Liver (tissue), 9 donors: Measurements from ENCODE around the gene BMP7. TPM values are rescaled to one million over a fixed set of nuclear protein-coding genes. Genes with fewer than 3 reads are reported as not detected.

Source experiments
- DNase-seq: peaks from one replicate; pipeline ENCODE4 v3.0.0-alpha.2; 2017; ENCODE audit warnings: low spot score
- H3K27ac ChIP-seq, 2 donors: one replicate each; pipeline ENCODE4 v1.7.0; 2013; ENCODE audit warnings: inconsistent platforms in 2 of 2, low read length in 2 of 2, control low read depth in 1 of 2, low read depth in 1 of 2, mild to moderate bottlenecking in 1 of 2
- H3K27me3 ChIP-seq, 4 donors: one replicate each; pipeline versions ENCODE4 v1.6.1 to v1.7.0; 2013; ENCODE audit warnings: low read length in 3 of 4, inconsistent platforms in 1 of 4, mild to moderate bottlenecking in 1 of 4, moderate library complexity in 1 of 4; ENCODE audit not compliant: control insufficient read depth in 4 of 4, insufficient read depth in 4 of 4
- H3K36me3 ChIP-seq, 4 donors: one replicate each; pipeline versions ENCODE4 v1.6.1 to v1.7.0; 2013; ENCODE audit warnings: low read length in 3 of 4, mild to moderate bottlenecking in 3 of 4, low read depth in 1 of 4, moderate library complexity in 1 of 4; ENCODE audit not compliant: control insufficient read depth in 4 of 4, insufficient read depth in 3 of 4
- H3K4me1 ChIP-seq, 4 donors: one replicate each; pipeline versions ENCODE4 v1.6.1 to v1.7.0; 2013; ENCODE audit warnings: low read length in 3 of 4, mild to moderate bottlenecking in 3 of 4, moderate library complexity in 1 of 4; ENCODE audit not compliant: control insufficient read depth in 4 of 4, insufficient read depth in 4 of 4
- H3K4me3 ChIP-seq, 3 donors: one replicate each; pipeline versions ENCODE4 v1.6.1 to v1.7.0; 2013; ENCODE audit warnings: low read length in 3 of 3, control low read depth in 1 of 3, low read depth in 1 of 3, mild to moderate bottlenecking in 1 of 3
- H3K9ac ChIP-seq, 2 donors: one replicate each; pipeline ENCODE4 v1.7.0; 2013; ENCODE audit warnings: low read length in 2 of 2, mild to moderate bottlenecking in 2 of 2, moderate library complexity in 2 of 2, control low read depth in 1 of 2, low read depth in 1 of 2
- H3K9me3 ChIP-seq, 4 donors: one replicate each; pipeline versions ENCODE4 v1.6.1 to v1.7.0; 2013; ENCODE audit warnings: low read length in 3 of 4; ENCODE audit not compliant: control insufficient read depth in 4 of 4
- EGR1 ChIP-seq, 2 donors: IDR thresholded peaks; 2 replicates each; pipeline ENCODE4 v1.6.1; 2016 to 2018; ENCODE audit warnings: antibody characterized with exemption in 2 of 2, low read depth in 2 of 2
- GABPA ChIP-seq, 2 donors: IDR thresholded peaks in 1 of 2; conservative IDR thresholded peaks in 1 of 2; 2 replicates each; pipeline ENCODE4 v1.6.1; 2016; ENCODE audit warnings: antibody characterized with exemption in 2 of 2, mild to moderate bottlenecking in 1 of 2, moderate library complexity in 1 of 2
- HNF4A ChIP-seq, 2 donors: conservative IDR thresholded peaks; 2 replicates each; pipeline ENCODE4 v1.6.1; 2016; ENCODE audit warnings: antibody characterized with exemption in 2 of 2, mild to moderate bottlenecking in 2 of 2
- JUND ChIP-seq, 2 donors: IDR thresholded peaks; 2 replicates each; pipeline ENCODE4 v1.6.1; 2016; ENCODE audit warnings: antibody characterized with exemption in 2 of 2
- NR2F2 ChIP-seq: IDR thresholded peaks from 2 replicates; pipeline ENCODE4 v1.6.1; 2016; ENCODE audit warnings: antibody characterized with exemption
- RXRA ChIP-seq, 2 donors: IDR thresholded peaks; 2 replicates each; pipeline ENCODE4 v1.6.1; 2017 to 2018; ENCODE audit warnings: antibody characterized with exemption in 2 of 2, mild to moderate bottlenecking in 1 of 2
- SP1 ChIP-seq: IDR thresholded peaks from 2 replicates; pipeline ENCODE4 v1.6.1; 2018; ENCODE audit warnings: antibody characterized with exemption, mild to moderate bottlenecking
- TAF1 ChIP-seq: conservative IDR thresholded peaks from 2 replicates; pipeline ENCODE4 v1.6.1; 2016; ENCODE audit warnings: antibody characterized with exemption, mild to moderate bottlenecking
- YY1 ChIP-seq: IDR thresholded peaks from 2 replicates; pipeline ENCODE4 v1.6.1; 2016; ENCODE audit warnings: antibody characterized with exemption, mild to moderate bottlenecking
- WGBS: extraction: QIAGEN DNeasy Blood & Tissue Kit; methylation state at CpG from one replicate; pipeline ENCODE4 v1.1.7; 2013; 5-methylcytosine and 5-hydroxymethylcytosine counted together
- polyA plus RNA-seq, 2 donors: library from polyadenylated mRNA; stranded (reverse) in 1 of 2; unstranded in 1 of 2; fragments of 200-250 nt in 1 of 2; fragments of >200 nt in 1 of 2; fragmentation: Nextera tagmentation in 1 of 2; extraction: Ambion mirVana in 1 of 2; gene quantifications; one replicate each; pipeline versions ENCODE4 v1.2.1 to v1.2.3, GENCODE V29; 2013 to 2015
- total RNA-seq, 2 donors: library from RNA; depleted of rRNA; stranded (reverse); fragments of >200 nt; gene quantifications; one replicate each; pipeline ENCODE4 v1.2.3, GENCODE V29; 2014
- TF ChIP-seq, protein P1 (sequence below): fragments of 150-350 bp; IDR thresholded peaks from 2 replicates; pipeline ENCODE4 v1.5.1; 2017; ENCODE audit warnings: improper control_type of control experiment, low read depth, low read length; ENCODE audit not compliant: missing input control
- TF ChIP-seq, protein P2 (sequence below): IDR thresholded peaks from 2 replicates; pipeline ENCODE4 v1.6.1; 2016; ENCODE audit warnings: antibody characterized with exemption
- donor health status: healthy.
- donor health status: healthy.
- donor health status: healthy.
- donor health status: healthy.
- donor health status: healthy.

Gene BMP7
- total and polyA plus RNA-seq, 4 donors, result not detected

DNA sequence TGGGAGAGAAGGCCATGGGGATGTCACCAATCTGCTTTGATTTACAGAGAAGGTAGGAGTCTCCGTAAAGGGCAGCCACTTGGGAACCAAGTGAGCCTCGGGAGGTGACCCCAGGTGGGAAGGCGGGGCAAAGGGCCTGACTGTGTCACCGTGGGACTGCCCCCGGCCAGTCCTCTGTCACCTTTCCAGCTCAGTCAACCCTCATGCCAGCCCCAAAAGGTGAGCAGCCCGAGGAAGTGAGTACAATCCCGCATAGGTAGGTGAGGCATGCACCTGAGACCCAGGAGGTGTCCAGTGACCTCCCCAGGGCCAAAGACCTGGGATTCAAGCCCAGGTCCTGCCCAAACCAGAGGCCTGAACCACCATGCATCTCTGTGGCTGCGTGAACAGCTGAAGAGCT lies 36.2 kb downstream of the BMP7 start (continued):
- TF ChIP-seq, protein P1, sequence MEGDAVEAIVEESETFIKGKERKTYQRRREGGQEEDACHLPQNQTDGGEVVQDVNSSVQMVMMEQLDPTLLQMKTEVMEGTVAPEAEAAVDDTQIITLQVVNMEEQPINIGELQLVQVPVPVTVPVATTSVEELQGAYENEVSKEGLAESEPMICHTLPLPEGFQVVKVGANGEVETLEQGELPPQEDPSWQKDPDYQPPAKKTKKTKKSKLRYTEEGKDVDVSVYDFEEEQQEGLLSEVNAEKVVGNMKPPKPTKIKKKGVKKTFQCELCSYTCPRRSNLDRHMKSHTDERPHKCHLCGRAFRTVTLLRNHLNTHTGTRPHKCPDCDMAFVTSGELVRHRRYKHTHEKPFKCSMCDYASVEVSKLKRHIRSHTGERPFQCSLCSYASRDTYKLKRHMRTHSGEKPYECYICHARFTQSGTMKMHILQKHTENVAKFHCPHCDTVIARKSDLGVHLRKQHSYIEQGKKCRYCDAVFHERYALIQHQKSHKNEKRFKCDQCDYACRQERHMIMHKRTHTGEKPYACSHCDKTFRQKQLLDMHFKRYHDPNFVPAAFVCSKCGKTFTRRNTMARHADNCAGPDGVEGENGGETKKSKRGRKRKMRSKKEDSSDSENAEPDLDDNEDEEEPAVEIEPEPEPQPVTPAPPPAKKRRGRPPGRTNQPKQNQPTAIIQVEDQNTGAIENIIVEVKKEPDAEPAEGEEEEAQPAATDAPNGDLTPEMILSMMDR, result no peak

DNA sequence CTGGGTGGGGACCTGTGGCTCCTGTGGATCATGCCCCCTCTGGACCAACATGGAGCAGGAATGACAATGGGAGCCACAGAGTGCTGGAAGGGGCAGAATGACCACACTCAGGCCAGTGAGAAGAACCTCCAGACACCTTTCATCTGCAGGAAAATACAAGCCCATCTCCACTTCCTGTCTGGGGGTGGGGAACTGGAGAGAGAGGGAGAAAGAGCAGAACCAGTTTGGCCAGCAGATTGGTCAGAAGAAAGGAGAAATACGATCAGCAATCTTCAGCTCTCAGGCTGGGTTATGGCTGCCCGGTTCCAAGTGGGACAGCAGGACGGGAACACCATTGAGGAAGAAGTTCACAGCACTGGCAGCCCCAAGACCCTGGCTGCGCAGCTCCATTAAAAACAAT lies 37.0 kb downstream of the BMP7 start:
- Histone ChIP-seq H3K4me3 (no peak overlapping the region), H3K4me1 (no peaks in the 10 kb centered on the region), H3K9me3 (no peaks in the 10 kb centered on the region), H3K36me3 (no peaks in the 10 kb centered on the region), H3K27me3 (peaks cover 0 to 2% (median 1%) of the 10 kb centered on the region in 4 donors), H3K27ac (no peak overlapping the region), H3K9ac (no peak overlapping the region)
- no peak for TF ChIP-seq TAF1
- no peak for TF ChIP-seq JUND (IDR thresholded peaks at IDR 0.05)
- TF ChIP-seq GABPA (IDR thresholded peaks at IDR 0.05 in 1 of 2, conservative IDR thresholded peaks at IDR 0.05 in 1 of 2), result no peak
- TF ChIP-seq HNF4A (conservative IDR thresholded peaks at IDR 0.05), result no peak
- no peak for TF ChIP-seq EGR1 (IDR thresholded peaks at IDR 0.05; ENCODE audit: low read depth in 2 of 2)
- no peak for TF ChIP-seq RXRA (IDR thresholded peaks at IDR 0.05)
- no peak for TF ChIP-seq NR2F2
- TF ChIP-seq, protein P2, sequence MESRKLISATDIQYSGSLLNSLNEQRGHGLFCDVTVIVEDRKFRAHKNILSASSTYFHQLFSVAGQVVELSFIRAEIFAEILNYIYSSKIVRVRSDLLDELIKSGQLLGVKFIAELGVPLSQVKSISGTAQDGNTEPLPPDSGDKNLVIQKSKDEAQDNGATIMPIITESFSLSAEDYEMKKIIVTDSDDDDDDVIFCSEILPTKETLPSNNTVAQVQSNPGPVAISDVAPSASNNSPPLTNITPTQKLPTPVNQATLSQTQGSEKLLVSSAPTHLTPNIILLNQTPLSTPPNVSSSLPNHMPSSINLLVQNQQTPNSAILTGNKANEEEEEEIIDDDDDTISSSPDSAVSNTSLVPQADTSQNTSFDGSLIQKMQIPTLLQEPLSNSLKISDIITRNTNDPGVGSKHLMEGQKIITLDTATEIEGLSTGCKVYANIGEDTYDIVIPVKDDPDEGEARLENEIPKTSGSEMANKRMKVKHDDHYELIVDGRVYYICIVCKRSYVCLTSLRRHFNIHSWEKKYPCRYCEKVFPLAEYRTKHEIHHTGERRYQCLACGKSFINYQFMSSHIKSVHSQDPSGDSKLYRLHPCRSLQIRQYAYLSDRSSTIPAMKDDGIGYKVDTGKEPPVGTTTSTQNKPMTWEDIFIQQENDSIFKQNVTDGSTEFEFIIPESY, result no peak
- TF ChIP-seq YY1, result no peak
- no peak for TF ChIP-seq SP1
- TF ChIP-seq, protein P1, result no peak
- WGBS, result 73% methylated on average over 4 of the region's 4 CpGs
- DNase-seq, result no peak

DNA sequence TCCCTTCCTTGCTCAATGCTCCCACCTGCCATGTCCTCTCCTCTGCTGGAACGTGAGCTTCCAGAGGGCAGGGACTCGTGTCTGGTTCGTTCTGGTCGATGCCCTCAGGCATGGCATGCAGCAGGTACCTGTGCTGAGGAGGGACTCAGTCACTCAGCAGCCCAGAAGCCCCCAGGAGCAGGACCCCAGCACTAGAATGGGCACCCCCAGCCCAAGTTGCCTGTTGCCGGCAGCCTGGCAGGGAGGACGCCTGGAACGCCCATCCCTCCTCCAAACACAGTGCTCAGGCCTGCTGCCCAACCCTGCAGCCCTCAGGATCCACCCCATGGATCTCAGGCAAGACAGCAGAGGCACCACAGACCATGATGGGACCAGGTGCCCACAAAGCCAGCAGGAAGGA lies 40.6 kb downstream of the BMP7 start:
- no peak overlapping the region for H3K9ac ChIP-seq
- WGBS, result 82% methylated on average over 7 of the region's 7 CpGs
- no peaks in the 10 kb centered on the region for H3K36me3 ChIP-seq
- H3K4me3 ChIP-seq, result no peak overlapping the region
- H3K4me1 ChIP-seq, result no peaks in the 10 kb centered on the region
- no peak for TF ChIP-seq YY1
- H3K9me3 ChIP-seq, result no peaks in the 10 kb centered on the region
- no peak for DNase-seq
- peaks cover 0 to 2% (median 0%) of the 10 kb centered on the region in 4 donors for H3K27me3 ChIP-seq
- H3K27ac ChIP-seq, result no peak overlapping the region
